HEK293 (cell line): ENCODE results near the gene PIP5K1C.

Experiments
- CTCF ChIA-PET: fragments of 350-600 bp; formaldehyde crosslinking; extraction: SDS; loops from one replicate; lab custom pipeline; 2021; ENCODE audit warnings: antibody characterized with exemption; lab: Yijun Ruan, JAX
- POLR2A ChIA-PET: fragments of 300-600 bp; formaldehyde crosslinking; extraction: SDS; loops from one replicate; lab custom pipeline; 2020; ENCODE audit warnings: antibody characterized with exemption, inconsistent platforms; lab: Yijun Ruan, JAX
- H3K27ac ChIP-seq: fragments of 200-500 bp; sonication (Bioruptor generic); 2 replicates; pipeline ENCODE4 v1.5.1; 2014; ENCODE audit warnings: low read depth, low read length, control low read depth, inconsistent platforms; ENCODE audit errors: extremely low read depth
- H3K36me3 ChIP-seq, 2 experiments: fragments of 200-500 bp in 1 of 2; sonication (Bioruptor generic) in 1 of 2; 1 replicate in 1 of 2; 2 replicates in 1 of 2; pipeline ENCODE4 v1.5.1; 2014 to 2017; ENCODE audit warnings: inconsistent platforms in 2 of 2, low read length in 2 of 2; ENCODE audit not compliant: control insufficient read depth in 2 of 2, insufficient read depth in 1 of 2
- H3K4me1 ChIP-seq: fragments of 200-500 bp; sonication (Bioruptor generic); 2 replicates; pipeline ENCODE4 v1.5.1; 2014; ENCODE audit warnings: mild to moderate bottlenecking, low read length, inconsistent platforms; ENCODE audit not compliant: control insufficient read depth, insufficient read depth
- H3K4me3 ChIP-seq: 2 replicates; pipeline ENCODE4 v1.5.1; 2011; ENCODE audit warnings: low read depth, mild to moderate bottlenecking, control low read depth, low read length, moderate library complexity
- H3K9me3 ChIP-seq: fragments of 200-500 bp; sonication (Bioruptor generic); 2 replicates; pipeline ENCODE4 v1.5.1; 2014; ENCODE audit warnings: low read depth, low read length, inconsistent platforms; ENCODE audit not compliant: control insufficient read depth, insufficient read depth
- IKZF3 ChIP-seq: fragments of 450-650 bp; IDR thresholded peaks from 2 replicates; pipeline ENCODE4 v1.5.0; 2018; ENCODE audit warnings: missing biosample characterization, mild to moderate bottlenecking, missing genetic modification characterization, moderate library complexity
- OSR2 ChIP-seq: fragments of 450-650 bp; formaldehyde crosslinking; IDR thresholded peaks from 2 replicates; pipeline ENCODE4 v1.5.1; 2016; ENCODE audit warnings: missing biosample characterization, missing genetic modification characterization
- OVOL3 ChIP-seq: fragments of 450-650 bp; formaldehyde crosslinking; IDR thresholded peaks from 2 replicates; pipeline ENCODE4 v1.5.1; 2016; ENCODE audit warnings: missing biosample characterization, missing genetic modification characterization
- PATZ1 ChIP-seq: fragments of 450-650 bp; formaldehyde crosslinking; IDR thresholded peaks from 2 replicates; pipeline ENCODE4 v1.5.1; 2016; ENCODE audit warnings: missing biosample characterization, missing genetic modification characterization
- SP2 ChIP-seq: fragments of 450-650 bp; formaldehyde crosslinking; IDR thresholded peaks from 2 replicates; pipeline ENCODE4 v1.5.1; 2016; ENCODE audit warnings: missing biosample characterization, missing genetic modification characterization
- YY2 ChIP-seq: fragments of 450-650 bp; formaldehyde crosslinking; IDR thresholded peaks from 2 replicates; pipeline ENCODE4 v1.5.1; 2016; ENCODE audit warnings: missing biosample characterization, missing genetic modification characterization
- ZBTB20 ChIP-seq: fragments of 450-650 bp; formaldehyde crosslinking; IDR thresholded peaks from 2 replicates; pipeline ENCODE4 v1.5.1; 2016; ENCODE audit warnings: missing biosample characterization, missing genetic modification characterization
- ZBTB48 ChIP-seq: fragments of 450-650 bp; formaldehyde crosslinking; IDR thresholded peaks from 2 replicates; pipeline ENCODE4 v1.5.1; 2016; ENCODE audit warnings: missing biosample characterization, missing genetic modification characterization
- ZFP3 ChIP-seq: fragments of 450-650 bp; formaldehyde crosslinking; IDR thresholded peaks from 2 replicates; pipeline ENCODE4 v1.5.1; 2016; ENCODE audit warnings: low read depth, missing biosample characterization, missing genetic modification characterization
- ZNF121 ChIP-seq: fragments of 450-650 bp; formaldehyde crosslinking; IDR thresholded peaks from 2 replicates; pipeline ENCODE4 v1.5.1; 2016; ENCODE audit warnings: missing biosample characterization, missing genetic modification characterization
- ZNF16 ChIP-seq: fragments of 450-650 bp; formaldehyde crosslinking; IDR thresholded peaks from 2 replicates; pipeline ENCODE4 v1.5.1; 2016; ENCODE audit warnings: low read depth, missing biosample characterization, missing genetic modification characterization
- ZNF174 ChIP-seq: fragments of 450-650 bp; formaldehyde crosslinking; IDR thresholded peaks from 2 replicates; pipeline ENCODE4 v1.5.0; 2017; ENCODE audit warnings: missing biosample characterization, mild to moderate bottlenecking, missing genetic modification characterization
- ZNF19 ChIP-seq: fragments of 450-650 bp; formaldehyde crosslinking; IDR thresholded peaks from 2 replicates; pipeline ENCODE4; 2016; ENCODE audit warnings: missing biosample characterization, missing genetic modification characterization, low read depth
- ZNF274 ChIP-seq, 2 experiments: fragments of 200-500 bp in 1 of 2; fragments of 450-650 bp in 1 of 2; sonication (Bioruptor generic) in 1 of 2; formaldehyde crosslinking in 1 of 2; IDR thresholded peaks; 2 replicates each; pipeline versions ENCODE4 v1.5.1 to v1.6.1; 2014 to 2016; ENCODE audit warnings: borderline replicate concordance in 1 of 2, inconsistent platforms in 1 of 2, low read length in 1 of 2, missing biosample characterization in 1 of 2, missing genetic modification characterization in 1 of 2
- ZNF394 ChIP-seq: fragments of 450-650 bp; formaldehyde crosslinking; IDR thresholded peaks from 2 replicates; pipeline ENCODE4 v1.5.1; 2016; ENCODE audit warnings: missing biosample characterization, missing genetic modification characterization, mild to moderate bottlenecking, moderate library complexity, borderline replicate concordance
- ZNF548 ChIP-seq: fragments of 450-650 bp; formaldehyde crosslinking; IDR thresholded peaks from 2 replicates; pipeline ENCODE4 v1.5.1; 2016; ENCODE audit warnings: missing biosample characterization, missing genetic modification characterization
- ZNF585B ChIP-seq: fragments of 450-650 bp; formaldehyde crosslinking; IDR thresholded peaks from 2 replicates; pipeline ENCODE4 v1.5.1; 2016; ENCODE audit warnings: missing biosample characterization, missing genetic modification characterization
- ZNF596 ChIP-seq: fragments of 450-650 bp; IDR thresholded peaks from 2 replicates; pipeline ENCODE4 v1.5.0; 2018; ENCODE audit warnings: missing biosample characterization, mild to moderate bottlenecking, missing genetic modification characterization, moderate library complexity
- ZNF664 ChIP-seq: fragments of 450-650 bp; formaldehyde crosslinking; IDR thresholded peaks from 2 replicates; pipeline ENCODE4 v1.5.1; 2016; ENCODE audit warnings: missing biosample characterization, missing genetic modification characterization
- ZNF677 ChIP-seq: fragments of 450-650 bp; IDR thresholded peaks from 2 replicates; pipeline ENCODE4 v1.5.0; 2018; ENCODE audit warnings: missing biosample characterization, mild to moderate bottlenecking, missing genetic modification characterization, moderate library complexity
- ZNF692 ChIP-seq: fragments of 450-650 bp; formaldehyde crosslinking; IDR thresholded peaks from 2 replicates; pipeline ENCODE4 v1.5.1; 2016; ENCODE audit warnings: missing biosample characterization, missing genetic modification characterization
- ZNF830 ChIP-seq: fragments of 450-650 bp; IDR thresholded peaks from 2 replicates; pipeline ENCODE4 v1.5.0; 2018; ENCODE audit warnings: missing biosample characterization, missing genetic modification characterization, low read depth, mild to moderate bottlenecking, moderate library complexity
- ZSCAN30 ChIP-seq: fragments of 450-650 bp; IDR thresholded peaks from 2 replicates; pipeline ENCODE4 v1.5.1; 2018; ENCODE audit warnings: missing biosample characterization, mild to moderate bottlenecking, missing genetic modification characterization, moderate library complexity
- TF ChIP-seq, protein P1 (sequence below): fragments of 450-650 bp; formaldehyde crosslinking; IDR thresholded peaks from 2 replicates; pipeline ENCODE4 v1.5.1; 2017; ENCODE audit warnings: missing biosample characterization, missing genetic modification characterization
- TF ChIP-seq, protein P2 (sequence below): fragments of 450-650 bp; formaldehyde crosslinking; IDR thresholded peaks from 2 replicates; pipeline ENCODE4 v1.5.1; 2016; ENCODE audit warnings: missing biosample characterization, missing genetic modification characterization, borderline replicate concordance

Gene PIP5K1C

GRCh38 chr19:3653865-3654513, 46.3 kb downstream of the PIP5K1C start:
- Histone ChIP-seq H3K9me3 (no peaks in the 10 kb centered on the region), H3K4me3 (no peak overlapping the region), H3K27ac (no peak overlapping the region), H3K4me1 (no peaks in the 10 kb centered on the region), H3K36me3 (peaks cover 0 to 61% of the 10 kb centered on the region in 2 experiments; a peak in 2 of 3 replicates)
- POLR2A ChIA-PET: interaction anchor here (1.0 kb wide), 1 partner anchor 27 kb away, joined by 3 read pairs; no protein-coding TSS in a partner anchor
- CTCF ChIA-PET: interaction anchor here (0.6 to 1.0 kb wide), 6 partner anchors 9 to 185 kb away, joined by 3 to 4 read pairs (median 3); no protein-coding TSS in a partner anchor
- TF ChIP-seq ZNF121 (tag by site-specific recombination): 0 out of 2 replicates have a peak, but pooled peaks have one; percentile 20
- TF ChIP-seq, protein P1, sequence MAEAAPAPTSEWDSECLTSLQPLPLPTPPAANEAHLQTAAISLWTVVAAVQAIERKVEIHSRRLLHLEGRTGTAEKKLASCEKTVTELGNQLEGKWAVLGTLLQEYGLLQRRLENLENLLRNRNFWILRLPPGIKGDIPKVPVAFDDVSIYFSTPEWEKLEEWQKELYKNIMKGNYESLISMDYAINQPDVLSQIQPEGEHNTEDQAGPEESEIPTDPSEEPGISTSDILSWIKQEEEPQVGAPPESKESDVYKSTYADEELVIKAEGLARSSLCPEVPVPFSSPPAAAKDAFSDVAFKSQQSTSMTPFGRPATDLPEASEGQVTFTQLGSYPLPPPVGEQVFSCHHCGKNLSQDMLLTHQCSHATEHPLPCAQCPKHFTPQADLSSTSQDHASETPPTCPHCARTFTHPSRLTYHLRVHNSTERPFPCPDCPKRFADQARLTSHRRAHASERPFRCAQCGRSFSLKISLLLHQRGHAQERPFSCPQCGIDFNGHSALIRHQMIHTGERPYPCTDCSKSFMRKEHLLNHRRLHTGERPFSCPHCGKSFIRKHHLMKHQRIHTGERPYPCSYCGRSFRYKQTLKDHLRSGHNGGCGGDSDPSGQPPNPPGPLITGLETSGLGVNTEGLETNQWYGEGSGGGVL: no peak
- TF ChIP-seq PATZ1 (tag by site-specific recombination): no peak
- no peak for TF ChIP-seq ZBTB48
- TF ChIP-seq ZNF548 (tag by site-specific recombination): no peak
- TF ChIP-seq, all 188 proteins: peak for 1

DNA sequence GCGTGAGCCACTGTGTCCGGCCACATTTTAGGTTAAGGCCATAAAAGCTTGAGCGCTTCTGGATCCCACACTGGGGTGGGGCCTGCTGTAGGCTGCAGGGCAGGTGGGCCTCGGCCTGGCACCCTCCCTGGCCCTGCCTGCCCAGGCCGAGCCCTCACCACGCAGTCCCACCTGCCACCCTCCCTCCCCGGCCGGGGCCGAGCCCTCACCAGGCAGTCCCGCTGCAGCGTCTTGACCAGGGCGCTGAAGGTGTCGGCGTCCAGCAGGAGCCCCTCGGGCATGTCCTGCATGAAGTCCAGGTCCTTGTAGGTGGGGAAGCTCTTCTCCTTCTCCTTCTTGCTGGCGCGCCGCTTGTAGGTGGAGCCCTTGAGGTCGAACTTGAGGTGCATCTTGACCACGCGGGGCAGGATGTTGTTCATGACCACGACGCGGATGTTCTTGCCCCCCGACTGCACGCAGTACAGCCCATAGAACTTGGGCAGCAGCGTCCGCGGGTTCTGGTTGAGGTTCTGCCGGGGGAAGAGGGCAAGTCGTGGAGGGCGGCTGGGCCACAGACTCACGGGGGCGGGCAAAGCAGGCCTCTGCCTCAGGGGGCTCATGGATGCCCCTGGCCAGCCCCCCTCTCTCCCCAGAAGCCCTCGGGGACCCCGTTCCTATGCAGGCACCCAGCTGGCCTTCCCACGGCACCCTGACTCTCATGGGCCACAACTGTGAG, 47.0 kb downstream of the PIP5K1C start:
- Histone ChIP-seq H3K9me3 (no peaks in the 10 kb centered on the region), H3K36me3 (peaks cover 0 to 53% of the 10 kb centered on the region in 2 experiments; a peak in 2 of 3 replicates), H3K4me1 (no peaks in the 10 kb centered on the region), H3K4me3 (no peak overlapping the region), H3K27ac (no peak overlapping the region)
- no peak for TF ChIP-seq ZNF585B (tag by site-specific recombination)
- TF ChIP-seq ZNF830 (tag by site-specific recombination): no peak
- no peak for TF ChIP-seq ZNF664
- TF ChIP-seq ZNF394 (tag by site-specific recombination): no peak
- no peak for TF ChIP-seq SP2 (tag by site-specific recombination)
- no peak for TF ChIP-seq ZNF16
- TF ChIP-seq ZNF677 (tag by site-specific recombination): no peak
- no peak for TF ChIP-seq ZSCAN30 (tag by site-specific recombination)
- no peak for TF ChIP-seq ZNF19 (tag by site-specific recombination)
- no peak for TF ChIP-seq IKZF3 (tag by site-specific recombination)
- no peak for TF ChIP-seq ZNF692 (tag by site-specific recombination)
- TF ChIP-seq, protein P2, sequence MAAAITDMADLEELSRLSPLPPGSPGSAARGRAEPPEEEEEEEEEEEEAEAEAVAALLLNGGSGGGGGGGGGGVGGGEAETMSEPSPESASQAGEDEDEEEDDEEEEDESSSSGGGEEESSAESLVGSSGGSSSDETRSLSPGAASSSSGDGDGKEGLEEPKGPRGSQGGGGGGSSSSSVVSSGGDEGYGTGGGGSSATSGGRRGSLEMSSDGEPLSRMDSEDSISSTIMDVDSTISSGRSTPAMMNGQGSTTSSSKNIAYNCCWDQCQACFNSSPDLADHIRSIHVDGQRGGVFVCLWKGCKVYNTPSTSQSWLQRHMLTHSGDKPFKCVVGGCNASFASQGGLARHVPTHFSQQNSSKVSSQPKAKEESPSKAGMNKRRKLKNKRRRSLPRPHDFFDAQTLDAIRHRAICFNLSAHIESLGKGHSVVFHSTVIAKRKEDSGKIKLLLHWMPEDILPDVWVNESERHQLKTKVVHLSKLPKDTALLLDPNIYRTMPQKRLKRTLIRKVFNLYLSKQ (tag by site-specific recombination): no peak
- TF ChIP-seq YY2: no peak
- no peak for TF ChIP-seq OSR2
- no peak for TF ChIP-seq ZBTB20 (tag by site-specific recombination)
- TF ChIP-seq ZNF174 (tag by site-specific recombination): no peak
- no peak for TF ChIP-seq OVOL3 (tag by site-specific recombination)
- no peak for TF ChIP-seq ZNF596 (tag by site-specific recombination)
- TF ChIP-seq ZFP3: no peak
- TF ChIP-seq ZNF274 (IDR thresholded peaks at IDR 0.05; ENCODE audit: low read length): no peak
- no peak for TF ChIP-seq ZNF274 (tag by site-specific recombination; IDR thresholded peaks at IDR 0.05; ENCODE audit: borderline replicate concordance)
- CTCF ChIA-PET: interaction anchor here (0.6 kb wide), 1 partner anchor 184 kb away, joined by 4 read pairs; no protein-coding TSS in a partner anchor
- POLR2A ChIA-PET: interaction anchor here (1.0 kb wide), 1 partner anchor 26 kb away, joined by 3 read pairs; no protein-coding TSS in a partner anchor
